Fibroblast of lung (primary cell): Measurements from ENCODE around the gene MYBBP1A. TPM values are rescaled to one million over a fixed set of nuclear protein-coding genes. Genes with fewer than 3 reads are reported as not detected.
"Not testable (repeated sequence)": the region's sequence is repeated elsewhere in the genome, so short reads cannot be mapped to it uniquely, and the experiment has no call there.

Source experiments
- DNase-seq, 2 donors: peaks; one replicate each; pipeline versions ENCODE4 v3.0.0 to v3.0.0-alpha.2; 2010; ENCODE audit warnings: low read depth in 2 of 2
- H2AFZ ChIP-seq: 2 replicates; pipeline ENCODE4 v1.5.1; 2012; ENCODE audit warnings: low read length, control low read depth, inconsistent platforms
- H3K27ac ChIP-seq: 2 replicates; pipeline ENCODE4 v1.5.1; 2011; ENCODE audit warnings: low read length, control low read depth; ENCODE audit not compliant: insufficient read depth
- H3K27me3 ChIP-seq: 2 replicates; pipeline ENCODE4 v1.5.1; 2011; ENCODE audit warnings: mild to moderate bottlenecking, low read length; ENCODE audit not compliant: control insufficient read depth, insufficient read depth
- H3K36me3 ChIP-seq: 2 replicates; pipeline ENCODE4 v1.5.1; 2011; ENCODE audit warnings: low read length; ENCODE audit not compliant: control insufficient read depth, insufficient read depth
- H3K4me1 ChIP-seq: 2 replicates; pipeline ENCODE4 v1.5.1; 2011; ENCODE audit warnings: low read length; ENCODE audit not compliant: control insufficient read depth, insufficient read depth; ENCODE audit errors: extremely low read depth
- H3K4me2 ChIP-seq: 2 replicates; pipeline ENCODE4 v1.5.1; 2011; ENCODE audit warnings: low read length, control low read depth; ENCODE audit not compliant: insufficient read depth; ENCODE audit errors: extremely low read depth
- H3K4me3 ChIP-seq, 4 experiments: fragments of 200-600 bp in 1 of 4; sonication (generic) in 1 of 4; replicated peaks in 1 of 4; 2 replicates each; pipeline ENCODE4 v1.5.1; 2011 to 2016; ENCODE audit warnings: low read length in 4 of 4, low read depth in 3 of 4, mild to moderate bottlenecking in 3 of 4, control low read depth in 2 of 4, inconsistent platforms in 1 of 4, mixed read lengths in 1 of 4; ENCODE audit not compliant: insufficient read depth in 1 of 4; ENCODE audit errors: control extremely low read depth in 1 of 4
- H3K79me2 ChIP-seq: 2 replicates; pipeline ENCODE4 v1.5.1; 2012; ENCODE audit warnings: mild to moderate bottlenecking, low read length, inconsistent platforms; ENCODE audit not compliant: control insufficient read depth, insufficient read depth
- H3K9ac ChIP-seq: 2 replicates; pipeline ENCODE4 v1.5.1; 2011; ENCODE audit warnings: mild to moderate bottlenecking, low read length, control low read depth; ENCODE audit not compliant: insufficient read depth
- H3K9me3 ChIP-seq: 2 replicates; pipeline ENCODE4 v1.5.1; 2012; ENCODE audit warnings: low read depth, low read length; ENCODE audit not compliant: control insufficient read depth, insufficient read depth
- H4K20me1 ChIP-seq: 2 replicates; pipeline ENCODE4 v1.5.1; 2011; ENCODE audit warnings: low read length; ENCODE audit not compliant: control insufficient read depth, insufficient read depth; ENCODE audit errors: extremely low read depth
- CTCF ChIP-seq, 2 donors: IDR thresholded peaks in 1 of 2; conservative IDR thresholded peaks in 1 of 2; 1 replicate in 1 of 2; 2 replicates in 1 of 2; pipeline ENCODE4 v1.5.1; 2011 to 2012; ENCODE audit warnings: low read length in 2 of 2, control low read depth in 1 of 2, inconsistent platforms in 1 of 2, low read depth in 1 of 2, mild to moderate bottlenecking in 1 of 2
- EZH2 ChIP-seq: IDR thresholded peaks from 2 replicates; pipeline ENCODE4 v1.5.1; 2012; ENCODE audit warnings: low read length, control low read depth, mild to moderate bottlenecking; ENCODE audit errors: missing control alignments
- polyA plus RNA-seq, 2 donors: library from polyadenylated mRNA; depleted of rRNA in 1 of 2; stranded (reverse) in 1 of 2; unstranded in 1 of 2; fragments of >200 nt; gene quantifications; 2 replicates each; pipeline ENCODE4 v1.2.1, GENCODE V29; 2011 to 2012; ENCODE audit warnings: missing spikeins in 1 of 2
- total RNA-seq: library from RNA; depleted of rRNA; stranded (reverse); fragments of >200 nt; gene quantifications from 2 replicates; pipeline ENCODE4 v1.2.1, GENCODE V29; 2014

Gene MYBBP1A
- total and polyA plus RNA-seq, 2 donors (not counting 1 experiment from before 2014, with no cell fraction given) = 14.1 to 28.6 TPM

GRCh38 chr17:4591529-4591928 is 36.3 kb upstream of the MYBBP1A start:
- H3K9ac ChIP-seq = no peak overlapping the region
- H3K36me3 ChIP-seq = no peaks in the 10 kb centered on the region
- H3K4me3 ChIP-seq = no peak overlapping the region
- no peak overlapping the region for H2AFZ ChIP-seq
- H3K79me2 ChIP-seq = no peaks in the 10 kb centered on the region
- H3K27me3 ChIP-seq = peaks cover 4% of the 10 kb centered on the region
- no peak overlapping the region for H3K4me2 ChIP-seq
- TF ChIP-seq EZH2 (no peak), CTCF (conservative IDR thresholded peaks at IDR 0.05 in 1 of 2, IDR thresholded peaks at IDR 0.05 in 1 of 2; ENCODE audit: low read depth in 1 of 2, low read length in 2 of 2) (no peak)
- H3K9me3 ChIP-seq = no peaks in the 10 kb centered on the region
- no peaks in the 10 kb centered on the region for H3K4me1 ChIP-seq
- DNase-seq = peak; percentile 25 to 69
- H4K20me1 ChIP-seq = no peaks in the 10 kb centered on the region
- no peak overlapping the region for H3K27ac ChIP-seq

DNA sequence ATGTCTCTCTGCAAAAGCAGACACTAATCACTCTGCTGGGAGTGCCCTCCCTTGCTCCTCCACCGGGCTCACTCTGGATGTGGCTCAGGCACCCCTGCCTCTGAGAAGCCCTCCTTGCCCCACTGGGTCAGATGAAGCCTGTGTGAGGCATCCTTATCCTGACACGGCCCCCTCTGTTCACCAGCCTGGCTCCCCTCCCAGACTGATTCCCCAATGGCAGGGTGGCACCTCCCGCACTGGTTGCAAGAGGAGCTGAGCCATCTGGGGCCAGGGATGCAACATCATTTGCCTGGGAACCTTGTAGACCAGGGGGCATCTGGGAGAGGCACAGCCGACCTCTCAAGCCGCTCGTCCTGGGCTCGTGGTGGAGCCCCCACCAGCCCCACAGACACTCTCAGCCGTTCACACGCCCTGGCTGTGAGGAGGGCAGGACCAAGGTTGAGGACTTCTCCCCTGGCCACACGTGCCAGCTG is 35.8 kb upstream of the MYBBP1A start:
- no peak overlapping the region for H3K4me2 ChIP-seq
- H3K9me3 ChIP-seq = no peaks in the 10 kb centered on the region
- peaks cover 4% of the 10 kb centered on the region for H3K27me3 ChIP-seq
- H4K20me1 ChIP-seq = no peaks in the 10 kb centered on the region
- H3K9ac ChIP-seq = no peak overlapping the region
- DNase-seq = no peak
- TF ChIP-seq EZH2 (no peak), CTCF (conservative IDR thresholded peaks at IDR 0.05 in 1 of 2, IDR thresholded peaks at IDR 0.05 in 1 of 2; ENCODE audit: low read depth in 1 of 2, low read length in 2 of 2) (no peak)
- H2AFZ ChIP-seq = no peak overlapping the region
- no peak overlapping the region for H3K27ac ChIP-seq
- H3K36me3 ChIP-seq = no peaks in the 10 kb centered on the region
- H3K4me1 ChIP-seq = no peaks in the 10 kb centered on the region
- no peaks in the 10 kb centered on the region for H3K79me2 ChIP-seq
- no peak overlapping the region for H3K4me3 ChIP-seq

DNA sequence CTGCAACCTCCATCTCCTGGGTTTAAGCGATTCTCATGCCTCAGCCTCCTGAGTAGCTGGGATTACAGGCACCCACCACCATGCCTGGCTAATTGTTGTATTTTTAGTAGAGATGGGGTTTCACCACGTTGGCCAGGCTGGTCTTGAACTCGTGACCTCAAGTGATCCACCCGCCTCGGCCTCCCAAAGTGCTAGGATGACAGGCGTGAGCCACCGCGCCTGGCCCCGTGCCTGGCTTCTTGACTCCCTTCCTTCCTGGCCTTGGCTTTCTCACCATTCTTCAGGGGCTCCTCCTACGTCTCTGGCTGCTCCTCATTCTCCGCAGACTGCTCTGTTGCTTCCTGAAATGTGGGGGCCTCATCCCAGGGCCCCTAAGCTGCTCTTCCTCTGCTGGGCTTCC is 34.9 kb upstream of the MYBBP1A start:
- H3K79me2 ChIP-seq, H2AFZ ChIP-seq, H3K9me3 ChIP-seq, H3K4me2 ChIP-seq, DNase-seq, H3K27ac ChIP-seq, H4K20me1 ChIP-seq, H3K4me3 ChIP-seq, H3K9ac ChIP-seq, H3K36me3 ChIP-seq, H3K4me1 ChIP-seq: not testable (repeated sequence)
- peaks cover 11% of the 10 kb centered on the region for H3K27me3 ChIP-seq
